ENCODE data around the gene AKR1C4.
"Not testable (repeated sequence)": the region's sequence is repeated elsewhere in the genome, so short reads cannot be mapped to it uniquely, and the experiment has no call there.

Gene AKR1C4

GRCh38 chr10:5209776-5210175 is 13.1 kb downstream of the AKR1C4 start:
- FAIRE-seq: not testable (repeated sequence)

- FAIRE-seq: not testable (repeated sequence)
Observed at GRCh38 chr10:5210261-5210660, 13.6 kb downstream of the AKR1C4 start.

GRCh38 chr10:5211696-5212536 is 15.3 kb downstream of the AKR1C4 start:
- no peak for FAIRE-seq

- FAIRE-seq: no peak
Observed at GRCh38 chr10:5216801-5217200, 20.2 kb downstream of the AKR1C4 start.

- no peak for FAIRE-seq
Observed at GRCh38 chr10:5219262-5219661, 22.6 kb downstream of the AKR1C4 start.

GRCh38 chr10:5222942-5223341 is 26.3 kb downstream of the AKR1C4 start:
- FAIRE-seq: not testable (repeated sequence)

GRCh38 chr10:5229019-5229418 is 32.4 kb downstream of the AKR1C4 start:
- no peak for FAIRE-seq

GRCh38 chr10:5233324-5233723 is 36.7 kb downstream of the AKR1C4 start:
- no peak for FAIRE-seq

GRCh38 chr10:5234106-5234860 is 37.6 kb downstream of the AKR1C4 start:
- no peak for FAIRE-seq

GRCh38 chr10:5237541-5237940 is 40.9 kb downstream of the AKR1C4 start:
- not testable (repeated sequence) for FAIRE-seq

- FAIRE-seq: no peak
Observed at GRCh38 chr10:5242585-5242984, 45.9 kb downstream of the AKR1C4 start.

- no peak for FAIRE-seq
Observed at GRCh38 chr10:5243521-5243987, 46.9 kb downstream of the AKR1C4 start.

GRCh38 chr10:5252177-5253037 is 55.8 kb downstream of the AKR1C4 start:
- no peak for FAIRE-seq

- no peak for FAIRE-seq
Observed at GRCh38 chr10:5254488-5254887, 57.9 kb downstream of the AKR1C4 start.

GRCh38 chr10:5257768-5258167 is 61.1 kb downstream of the AKR1C4 start:
- FAIRE-seq: not testable (repeated sequence)

GRCh38 chr10:5259132-5259951 is 62.7 kb downstream of the AKR1C4 start:
- no peak for FAIRE-seq

- FAIRE-seq: no peak
Observed at GRCh38 chr10:5259952-5260578, 63.4 kb downstream of the AKR1C4 start.

- FAIRE-seq: no peak
Observed at GRCh38 chr10:5260828-5261227, 64.2 kb downstream of the AKR1C4 start.

- FAIRE-seq: no peak
Observed at GRCh38 chr10:5265139-5265538, 68.5 kb downstream of the AKR1C4 start.

GRCh38 chr10:5266351-5266750 is 69.7 kb downstream of the AKR1C4 start:
- FAIRE-seq: no peak

- no peak for FAIRE-seq
Observed at GRCh38 chr10:5266804-5267203, 70.2 kb downstream of the AKR1C4 start.

- FAIRE-seq: no peak
Observed at GRCh38 chr10:5268234-5268633, 71.6 kb downstream of the AKR1C4 start.

All from islet of Langerhans (tissue), 1 donor.